Esophagus muscularis mucosa (tissue), 4 donors: ENCODE data around the gene ADAMTS13.

Source experiments
- CTCF ChIP-seq, 3 experiments: fragments of 200-600 bp in 2 of 3; fragments of 450-650 bp in 1 of 3; sonication (generic) in 2 of 3; IDR thresholded peaks; one replicate each; pipeline ENCODE4 v1.5.1; 2017 to 2019; ENCODE audit warnings: antibody characterized with exemption in 3 of 3, mild to moderate bottlenecking in 2 of 3, moderate library complexity in 1 of 3
- EP300 ChIP-seq: sonication (generic); formaldehyde crosslinking; IDR thresholded peaks from one replicate; pipeline ENCODE4 v1.6.1; 2017; ENCODE audit warnings: antibody characterized with exemption
- POLR2A ChIP-seq: fragments of 450-650 bp; IDR thresholded peaks from one replicate; pipeline ENCODE4 v1.6.1; 2017; ENCODE audit warnings: antibody characterized with exemption, moderate library complexity, mild to moderate bottlenecking, low read depth
- POLR2AphosphoS5 ChIP-seq, 2 donors: sonication (generic); formaldehyde crosslinking; IDR thresholded peaks; one replicate each; pipeline ENCODE4 v1.6.1; 2017; ENCODE audit warnings: antibody characterized with exemption in 2 of 2

- TF ChIP-seq CTCF (IDR thresholded peaks at IDR 0.05) (no peak), POLR2A (no peak), EP300 (no peak), POLR2AphosphoS5 (IDR thresholded peaks at IDR 0.05) (no peak)
Observed at GRCh38 chr9:133502112-133502511, 79.9 kb downstream of the ADAMTS13 start.
